Fibroblast of pulmonary artery (primary cell): ENCODE results near the gene SCAI.

Experiments used
- DNase-seq: peaks from one replicate; pipeline ENCODE4 v3.0.0-alpha.2; 2010; ENCODE audit warnings: low read depth
- H3K4me3 ChIP-seq: replicated peaks from 2 replicates; pipeline ENCODE4 v1.5.1; 2011; ENCODE audit warnings: low read depth, mild to moderate bottlenecking, control low read depth, low read length, moderate library complexity
- CTCF ChIP-seq: IDR thresholded peaks from 2 replicates; pipeline ENCODE4 v1.5.1; 2011; ENCODE audit warnings: mild to moderate bottlenecking, control low read depth, low read length, inconsistent platforms; ENCODE audit errors: missing control alignments

Gene SCAI

GRCh38 chr9:125103021-125103420 lies 40.3 kb downstream of the SCAI start:
- no peak for DNase-seq
- no peak overlapping the region for H3K4me3 ChIP-seq
- no peak for TF ChIP-seq CTCF

- no peak overlapping the region for H3K4me3 ChIP-seq
- no peak for TF ChIP-seq CTCF
- no peak for DNase-seq
These were observed 42.5 kb downstream of the SCAI start for GRCh38 chr9:125100822-125101221.

GRCh38 chr9:125099816-125100215 lies 43.5 kb downstream of the SCAI start:
- DNase-seq, result no peak
- TF ChIP-seq CTCF, result no peak

GRCh38 chr9:125095821-125096443 lies 47.4 kb downstream of the SCAI start:
- H3K4me3 ChIP-seq, result no peak overlapping the region
- TF ChIP-seq CTCF, result no peak

More at GRCh38 chr9:125099816-125100215, 43.5 kb downstream of the SCAI start:
- no peak overlapping the region for H3K4me3 ChIP-seq

GRCh38 chr9:125091121-125091520 lies 52.2 kb downstream of the SCAI start:
- no peak for DNase-seq
- no peak for TF ChIP-seq CTCF
- no peak overlapping the region for H3K4me3 ChIP-seq

More at GRCh38 chr9:125095821-125096443, 47.4 kb downstream of the SCAI start:
- DNase-seq, result no peak

- no peak for DNase-seq
- TF ChIP-seq CTCF, result no peak
- H3K4me3 ChIP-seq, result no peak overlapping the region
These were observed 54.0 kb downstream of the SCAI start for GRCh38 chr9:125089331-125089730.

- H3K4me3 ChIP-seq, result no peak overlapping the region
- TF ChIP-seq CTCF, result no peak
- DNase-seq, result no peak
These were observed 54.6 kb downstream of the SCAI start for GRCh38 chr9:125088752-125089151.
